Hematopoietic multipotent progenitor cell treated with erythropoietin and hydrocortisone succinate and interleukin-3 and kit ligand, for 8 days (in vitro differentiated cells): ENCODE data around the gene CHAD.

Experiments used
- DNase-seq: peaks from one replicate; pipeline ENCODE4 v3.0.0-alpha.2; 2015

Gene CHAD

GRCh38 chr17:50468304-50469207, at the start of gene CHAD:
Gene CHAD (minus strand): TSS chr17:50468880. CDS start chr17:50468813, 67 bp downstream.
- DNase-seq = no peak

GRCh38 chr17:50517504-50518383, 49.1 kb upstream of the CHAD start:
- no peak for DNase-seq

- no peak for DNase-seq
Measured at GRCh38 chr17:50517011-50517410, 48.3 kb upstream of the CHAD start.

GRCh38 chr17:50514936-50515702, 46.4 kb upstream of the CHAD start:
- DNase-seq = no peak

GRCh38 chr17:50514388-50514787, 45.7 kb upstream of the CHAD start:
- DNase-seq = no peak

- no peak for DNase-seq
Measured at GRCh38 chr17:50513495-50513894, 44.8 kb upstream of the CHAD start.

- no peak for DNase-seq
Measured at GRCh38 chr17:50511058-50511457, 42.4 kb upstream of the CHAD start.

GRCh38 chr17:50508573-50509460, 40.1 kb upstream of the CHAD start:
- DNase-seq = no peak

- peak; percentile 84 for DNase-seq
Measured at GRCh38 chr17:50507871-50508572, 39.3 kb upstream of the CHAD start, which contains the start of gene MYCBPAP. Gene MYCBPAP (plus strand): TSS chr17:50508439. CDS start chr17:50508675, 236 bp downstream.

- no peak for DNase-seq
Measured at GRCh38 chr17:50506298-50506697, 37.6 kb upstream of the CHAD start.

GRCh38 chr17:50505591-50506130, 37.0 kb upstream of the CHAD start:
- no peak for DNase-seq

- DNase-seq = no peak
Measured at GRCh38 chr17:50502301-50502990, 33.8 kb upstream of the CHAD start.

- peak; percentile 62 for DNase-seq
Measured at GRCh38 chr17:50501054-50501453, 32.4 kb upstream of the CHAD start.

GRCh38 chr17:50499721-50500120, 31.0 kb upstream of the CHAD start:
- no peak for DNase-seq

GRCh38 chr17:50499270-50499669, 30.6 kb upstream of the CHAD start:
- no peak for DNase-seq

GRCh38 chr17:50498021-50498874, 29.6 kb upstream of the CHAD start:
- DNase-seq = no peak

GRCh38 chr17:50495918-50496317, 27.2 kb upstream of the CHAD start:
- DNase-seq = no peak

- no peak for DNase-seq
Measured at GRCh38 chr17:50495217-50495823, 26.6 kb upstream of the CHAD start.

GRCh38 chr17:50493744-50494143, 25.1 kb upstream of the CHAD start:
- no peak for DNase-seq
